Lung microvascular endothelial cell (primary cell): ENCODE results near the gene GGACT. TPM values are rescaled to one million over a fixed set of nuclear protein-coding genes. Genes with fewer than 3 reads are reported as not detected.
"Not testable (repeated sequence)": the region's sequence is repeated elsewhere in the genome, so short reads cannot be mapped to it uniquely, and the experiment has no call there.

Experiments used
- DNase-seq, 2 donors: peaks; one replicate each; pipeline versions ENCODE4 v3.0.0 to v3.0.0-alpha.2; 2010; ENCODE audit warnings: low read depth in 2 of 2
- total RNA-seq: library from RNA; depleted of rRNA; stranded (reverse); fragments of >200 nt; gene quantifications from 2 replicates; pipeline ENCODE4 v1.2.1, GENCODE V29; 2014

The GGACT gene
- total RNA-seq, 1 donor from 2014 or later, result 2.6 TPM

- no peak for DNase-seq
Observed at GRCh38 chr13:100532090-100532766, 56.4 kb downstream of the GGACT start.

GRCh38 chr13:100530671-100531213 is 57.8 kb downstream of the GGACT start:
- DNase-seq, result no peak

GRCh38 chr13:100529666-100530377 is 58.8 kb downstream of the GGACT start:
- DNase-seq, result no peak

GRCh38 chr13:100528820-100529219 is 59.8 kb downstream of the GGACT start:
- no peak for DNase-seq

GRCh38 chr13:100528353-100528752 is 60.2 kb downstream of the GGACT start:
- DNase-seq, result no peak

- no peak for DNase-seq
Observed at GRCh38 chr13:100527644-100528043, 60.9 kb downstream of the GGACT start.

GRCh38 chr13:100526318-100527000 is 62.1 kb downstream of the GGACT start:
- DNase-seq, result no peak

GRCh38 chr13:100525453-100526317 is 62.9 kb downstream of the GGACT start:
- DNase-seq, result no peak

GRCh38 chr13:100524688-100525087 is 63.9 kb downstream of the GGACT start:
- DNase-seq, result not testable (repeated sequence)

GRCh38 chr13:100523981-100524386 is 64.6 kb downstream of the GGACT start:
- DNase-seq, result no peak

GRCh38 chr13:100523411-100523810 is 65.2 kb downstream of the GGACT start:
- DNase-seq, result no peak

- DNase-seq, result no peak
Observed at GRCh38 chr13:100522618-100523309, 65.8 kb downstream of the GGACT start.

GRCh38 chr13:100521851-100522617 is 66.6 kb downstream of the GGACT start:
- no peak for DNase-seq

- no peak for DNase-seq
Observed at GRCh38 chr13:100520936-100521850, 67.4 kb downstream of the GGACT start.

- DNase-seq, result no peak
Observed at GRCh38 chr13:100519626-100520025, 69.0 kb downstream of the GGACT start.

GRCh38 chr13:100518394-100519062 is 70.1 kb downstream of the GGACT start:
- no peak for DNase-seq

GRCh38 chr13:100517728-100518127 is 70.9 kb downstream of the GGACT start:
- DNase-seq, result no peak

- DNase-seq, result peak in 1 of 2 donors; percentile 48
Observed at GRCh38 chr13:100517135-100517534, 71.5 kb downstream of the GGACT start.
